HG02885 (cell line): Measurements from ENCODE around the gene RRP8.
A peak's percentile ranks its signal among the peaks of the same experiment; 100 is the strongest.

Experiments
- ATAC-seq: cut with Tn5 transposase; IDR thresholded peaks from one replicate; pipeline ENCODE4 v1.9.1; 2021; ENCODE audit warnings: mild to moderate bottlenecking; ENCODE audit not compliant: unreplicated experiment, poor library complexity

The RRP8 gene

GRCh38 chr11:6603287-6604080 is at the start of gene RRP8, which contains the start of gene ILK:
TSS of gene RRP8 (minus strand) at chr11:6603616. CDS start at chr11:6603502, 114 bp downstream.
TSS of gene ILK (plus strand) at chr11:6603774. CDS start at chr11:6604272, 498 bp downstream.
- peak; percentile 82 for ATAC-seq

- no peak for ATAC-seq
Measured at GRCh38 chr11:6653097-6653496, 49.7 kb upstream of the RRP8 start.

GRCh38 chr11:6652182-6652581 is 48.8 kb upstream of the RRP8 start:
- no peak for ATAC-seq

GRCh38 chr11:6650980-6651379 is 47.6 kb upstream of the RRP8 start:
- no peak for ATAC-seq

GRCh38 chr11:6650104-6650503 is 46.7 kb upstream of the RRP8 start:
- ATAC-seq, result no peak

GRCh38 chr11:6648501-6648900 is 45.1 kb upstream of the RRP8 start:
- ATAC-seq, result no peak

GRCh38 chr11:6647836-6648235 is 44.4 kb upstream of the RRP8 start:
- ATAC-seq, result no peak

- ATAC-seq, result peak; percentile 94
Measured at GRCh38 chr11:6646918-6647679, 43.7 kb upstream of the RRP8 start.

- no peak for ATAC-seq
Measured at GRCh38 chr11:6646576-6646917, 43.1 kb upstream of the RRP8 start.

GRCh38 chr11:6646071-6646470 is 42.7 kb upstream of the RRP8 start:
- peak; percentile 55 for ATAC-seq

- ATAC-seq, result no peak
Measured at GRCh38 chr11:6642957-6643356, 39.5 kb upstream of the RRP8 start.

- no peak for ATAC-seq
Measured at GRCh38 chr11:6640985-6641701, 37.7 kb upstream of the RRP8 start.

GRCh38 chr11:6640036-6640984 is 36.9 kb upstream of the RRP8 start:
- no peak for ATAC-seq

GRCh38 chr11:6638429-6638828 is 35.0 kb upstream of the RRP8 start:
- no peak for ATAC-seq

- ATAC-seq, result no peak
Measured at GRCh38 chr11:6637871-6638270, 34.5 kb upstream of the RRP8 start.

GRCh38 chr11:6636480-6636879 is 33.1 kb upstream of the RRP8 start:
- ATAC-seq, result no peak

GRCh38 chr11:6635082-6635932 is 31.9 kb upstream of the RRP8 start:
- no peak for ATAC-seq

GRCh38 chr11:6634534-6634933 is 31.1 kb upstream of the RRP8 start:
- no peak for ATAC-seq
